NCI-H526 treated with DMSO at 0.1 percent for 48 hours (cell line): Measurements from ENCODE around the gene LAT.
A peak's percentile ranks its signal among the peaks of the same experiment; 100 is the strongest.
"Not testable (repeated sequence)": the region's sequence is repeated elsewhere in the genome, so short reads cannot be mapped to it uniquely, and the experiment has no call there.

Experiments
- DNase-seq: peaks from one replicate; lab custom pipeline; 2025; lab: John Stamatoyannopoulos, UW

The LAT gene

GRCh38 chr16:28984619-28985135, at the start of gene LAT:
Gene LAT, plus strand, starts transcription at chr16:28985052. Its CDS starts 366 bp downstream, at chr16:28985418.
- DNase-seq: no peak

DNA sequence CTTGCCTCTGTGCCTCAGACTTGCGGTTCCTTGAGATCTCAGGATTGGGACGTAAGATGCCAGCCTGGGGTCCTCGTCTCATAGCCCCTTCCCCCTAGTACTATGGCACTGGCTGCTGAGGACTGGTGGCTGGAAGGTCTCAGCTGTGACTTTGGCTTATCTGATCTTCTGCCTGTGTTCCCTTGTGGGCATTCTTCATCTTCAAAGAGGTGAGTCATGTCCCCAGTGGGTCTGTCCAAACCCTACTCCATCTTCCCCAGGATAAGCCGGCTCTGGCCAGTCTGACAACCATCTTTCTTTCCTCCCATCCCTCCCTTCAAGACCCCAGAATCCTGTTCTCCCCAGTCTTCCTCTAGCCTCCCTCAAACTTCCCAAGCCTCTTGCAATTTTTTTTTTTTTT, 49.5 kb upstream of the LAT start:
- no peak for DNase-seq

GRCh38 chr16:28935924-28936783, 48.7 kb upstream of the LAT start:
- peak; percentile 42 for DNase-seq

DNA sequence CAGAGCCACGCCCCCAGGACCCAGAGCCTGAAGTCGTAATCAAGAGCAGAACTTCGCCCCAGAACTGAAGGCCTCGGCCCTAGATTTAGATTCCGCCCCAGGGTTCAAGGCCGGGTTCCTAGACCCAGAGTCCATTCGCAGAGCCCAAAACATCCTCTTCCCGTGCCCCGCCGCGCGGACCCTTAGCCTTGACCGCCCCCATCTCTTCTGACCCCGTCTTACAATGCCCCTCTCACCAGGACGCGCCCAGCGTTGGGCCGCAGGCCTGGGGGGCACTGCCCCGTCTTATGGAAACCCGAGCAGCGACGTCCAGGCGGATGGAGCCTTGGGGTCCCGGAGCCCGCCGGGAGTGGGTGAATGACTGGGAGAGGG, 48.1 kb upstream of the LAT start:
- DNase-seq: no peak

DNA sequence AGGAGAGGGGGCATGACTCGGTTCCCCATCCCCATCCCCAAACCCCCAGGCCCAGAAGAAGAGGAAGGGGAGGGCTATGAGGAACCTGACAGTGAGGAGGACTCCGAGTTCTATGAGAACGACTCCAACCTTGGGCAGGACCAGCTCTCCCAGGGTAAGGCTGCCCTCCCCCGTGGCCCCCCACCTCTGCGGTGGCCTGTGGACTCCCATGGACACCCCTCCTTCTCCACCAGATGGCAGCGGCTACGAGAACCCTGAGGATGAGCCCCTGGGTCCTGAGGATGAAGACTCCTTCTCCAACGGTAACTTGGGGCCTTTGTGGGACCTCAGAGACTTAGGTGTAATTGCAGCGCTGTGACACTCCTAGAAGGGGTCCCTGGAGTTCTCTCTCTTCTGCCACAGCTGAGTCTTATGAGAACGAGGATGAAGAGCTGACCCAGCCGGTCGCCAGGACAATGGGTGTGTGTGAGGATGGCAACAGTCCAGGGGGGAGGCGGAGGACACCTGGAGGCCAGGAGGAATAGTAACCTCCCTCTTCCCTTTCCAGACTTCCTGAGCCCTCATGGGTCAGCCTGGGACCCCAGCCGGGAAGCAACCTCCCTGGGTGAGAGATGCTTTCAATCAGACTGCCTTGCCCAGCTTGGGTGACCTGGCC, 47.5 kb upstream of the LAT start:
- no peak for DNase-seq

DNA sequence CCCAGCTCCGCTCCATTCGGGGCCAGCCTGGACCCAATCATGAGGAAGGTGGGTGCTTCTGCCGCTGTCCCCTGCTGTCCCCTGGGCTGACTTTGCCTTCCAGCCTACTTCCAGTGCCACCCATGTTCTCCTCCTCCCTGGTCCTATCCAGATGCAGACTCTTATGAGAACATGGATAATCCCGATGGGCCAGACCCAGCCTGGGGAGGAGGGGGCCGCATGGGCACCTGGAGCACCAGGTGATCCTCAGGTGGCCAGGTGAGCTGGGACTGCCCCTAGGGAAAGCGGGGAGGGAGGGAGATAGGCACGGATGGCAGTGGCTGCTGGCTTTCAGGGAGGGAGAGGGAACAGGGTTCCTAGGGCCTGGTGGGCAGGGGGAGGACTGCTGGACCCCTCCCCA, 46.1 kb upstream of the LAT start:
- DNase-seq: no peak

GRCh38 chr16:28939825-28940224, 45.0 kb upstream of the LAT start:
- DNase-seq: not testable (repeated sequence)

DNA sequence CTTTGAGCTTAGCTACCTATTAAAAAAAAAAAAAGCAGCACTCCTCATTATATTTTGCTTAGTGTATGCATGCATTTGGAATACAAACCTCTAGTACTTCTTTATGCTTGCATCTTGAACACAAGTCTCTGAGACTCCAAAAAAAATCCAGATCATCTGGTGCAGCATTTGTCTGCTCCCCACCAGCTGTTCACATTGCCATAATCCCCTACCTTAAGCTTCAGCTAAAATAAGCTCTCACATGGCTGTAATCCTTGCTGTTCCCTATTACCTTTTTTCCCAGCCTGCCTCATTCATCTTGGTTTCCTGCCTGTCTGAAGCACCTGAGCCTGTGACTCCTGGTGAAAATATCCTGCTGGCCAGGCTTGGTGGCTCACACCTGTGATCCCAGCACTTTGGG, 41.6 kb upstream of the LAT start:
- no peak for DNase-seq

DNA sequence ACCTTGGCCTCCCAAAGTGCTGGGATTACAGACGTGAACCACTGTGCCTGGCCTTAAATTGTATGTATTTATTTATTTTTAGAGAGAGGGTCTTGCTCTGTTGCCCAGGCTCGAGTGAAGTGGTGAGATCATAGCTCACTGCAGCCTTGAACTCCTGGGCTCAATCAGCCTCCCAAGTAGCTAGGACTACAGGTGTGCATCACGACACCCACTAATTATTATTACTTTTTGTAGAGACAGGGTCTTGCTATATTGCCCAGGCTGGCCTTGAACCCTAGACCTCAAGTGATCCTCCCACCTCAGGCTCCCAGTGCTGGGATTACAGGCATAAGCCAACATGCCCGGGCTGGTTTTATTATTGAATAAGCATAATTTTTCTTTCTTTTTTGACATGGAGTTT, 38.2 kb upstream of the LAT start:
- DNase-seq: no peak

- peak; percentile 99 for DNase-seq
Observed at GRCh38 chr16:28950648-28951409, 34.0 kb upstream of the LAT start, which contains the start of gene NFATC2IP. Gene NFATC2IP, plus strand, starts transcription at chr16:28950937. Its CDS starts 75 bp downstream, at chr16:28951012.

DNA sequence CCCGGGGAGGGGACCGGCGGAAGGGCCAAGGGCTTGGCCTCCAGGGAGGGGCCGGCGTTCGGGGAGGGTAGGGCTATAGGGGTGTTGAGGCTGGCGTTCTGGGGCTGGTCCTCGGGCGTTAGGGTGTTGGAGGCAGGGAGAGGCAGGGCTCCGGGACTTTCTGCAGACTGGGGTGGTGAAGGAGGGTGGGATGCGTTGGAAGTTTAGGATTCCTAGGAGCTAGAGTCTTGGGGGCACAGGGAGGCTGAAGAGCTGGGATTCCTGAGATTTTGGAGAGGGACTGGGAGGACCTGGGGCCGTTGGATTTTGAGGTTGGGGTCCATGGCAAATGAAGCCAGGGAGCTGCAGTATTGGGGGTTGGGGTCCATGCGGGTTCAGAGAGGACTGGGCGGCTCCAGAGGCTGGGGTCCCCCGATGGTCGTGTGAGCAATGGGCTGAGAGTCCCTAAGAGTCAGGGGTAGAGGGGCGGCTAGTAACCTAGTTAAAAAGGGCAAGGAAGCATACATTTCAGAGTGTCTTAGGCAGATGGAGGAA, 33.4 kb upstream of the LAT start:
- DNase-seq: no peak

DNA sequence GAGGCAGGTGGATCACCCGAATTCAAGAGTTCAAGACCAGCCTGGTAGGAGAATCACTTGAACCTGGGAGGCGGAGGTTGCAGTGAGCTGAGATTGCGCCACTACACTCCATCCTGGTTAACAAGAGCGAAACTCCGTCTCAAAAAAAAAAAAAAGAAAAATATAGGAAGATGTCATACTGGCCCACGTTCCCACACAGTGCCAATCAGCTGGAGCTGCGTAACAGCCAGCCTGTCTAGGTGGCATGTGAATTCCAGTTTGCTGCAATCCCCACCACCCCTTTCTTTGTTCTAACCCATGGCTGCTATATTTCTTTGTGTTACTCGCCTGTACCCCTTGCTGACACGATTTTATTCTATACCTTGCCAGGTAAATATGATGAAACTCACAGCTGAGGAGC, 26.6 kb upstream of the LAT start:
- no peak for DNase-seq

GRCh38 chr16:28958836-28959235, 26.0 kb upstream of the LAT start:
- DNase-seq: no peak

GRCh38 chr16:28964072-28964471, 20.8 kb upstream of the LAT start:
- DNase-seq: no peak

DNA sequence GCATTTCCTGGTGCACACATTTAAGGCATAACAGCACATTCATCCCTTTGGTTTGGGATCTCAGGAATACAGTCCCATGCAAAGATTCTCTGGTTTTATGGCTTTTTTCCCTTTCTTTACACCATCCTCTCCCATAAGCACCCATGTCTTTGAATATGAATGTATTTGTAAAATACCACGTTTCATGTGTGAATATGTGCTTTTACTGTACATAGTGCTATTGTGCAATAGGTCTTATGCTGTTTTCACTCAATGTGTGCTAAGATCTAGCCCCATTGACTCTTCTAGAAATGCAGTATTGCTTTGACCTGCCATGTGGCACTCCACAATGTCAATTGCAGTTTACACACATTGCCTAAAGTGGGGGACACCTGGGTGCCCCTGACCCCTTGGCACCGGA, 20.4 kb upstream of the LAT start:
- no peak for DNase-seq

DNA sequence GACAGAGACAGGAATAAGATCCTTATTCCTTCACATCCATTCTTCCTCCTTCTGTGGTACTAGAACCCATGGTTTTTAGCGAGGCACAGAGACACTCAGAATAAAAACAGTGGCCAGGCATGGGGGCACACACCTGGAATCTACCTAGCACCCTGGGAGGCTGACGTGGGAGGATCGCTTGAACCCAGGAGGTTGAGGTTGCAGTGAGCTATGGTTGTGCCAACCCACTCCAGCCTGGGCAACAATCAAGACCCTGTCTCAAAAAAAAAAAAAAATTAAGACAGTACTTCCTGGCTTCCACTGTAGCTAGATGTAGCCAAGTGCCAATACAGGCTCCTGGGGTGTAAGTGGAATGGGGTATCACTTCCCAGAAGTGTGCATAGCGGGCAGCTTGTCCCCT, 17.7 kb upstream of the LAT start:
- DNase-seq: no peak

DNA sequence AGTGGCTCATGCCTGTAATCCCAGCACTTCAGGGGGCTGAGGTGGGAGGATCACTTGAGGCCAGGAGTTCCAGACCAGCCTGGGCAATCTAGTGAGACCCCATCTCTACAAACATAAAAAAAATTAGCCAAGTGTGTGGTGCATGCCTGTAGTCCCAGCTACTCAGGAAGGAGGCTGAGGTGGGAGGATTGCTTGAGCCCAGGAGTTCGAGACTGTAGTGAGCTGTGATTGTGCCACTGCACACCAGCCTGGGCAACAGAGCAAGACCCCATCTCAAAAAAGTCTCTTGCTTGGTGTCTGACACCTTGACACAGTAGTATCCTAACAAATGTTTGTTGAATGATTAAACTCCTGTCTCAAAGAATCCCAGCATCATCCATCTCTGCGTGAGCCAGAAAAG, 15.2 kb upstream of the LAT start:
- not testable (repeated sequence) for DNase-seq

DNA sequence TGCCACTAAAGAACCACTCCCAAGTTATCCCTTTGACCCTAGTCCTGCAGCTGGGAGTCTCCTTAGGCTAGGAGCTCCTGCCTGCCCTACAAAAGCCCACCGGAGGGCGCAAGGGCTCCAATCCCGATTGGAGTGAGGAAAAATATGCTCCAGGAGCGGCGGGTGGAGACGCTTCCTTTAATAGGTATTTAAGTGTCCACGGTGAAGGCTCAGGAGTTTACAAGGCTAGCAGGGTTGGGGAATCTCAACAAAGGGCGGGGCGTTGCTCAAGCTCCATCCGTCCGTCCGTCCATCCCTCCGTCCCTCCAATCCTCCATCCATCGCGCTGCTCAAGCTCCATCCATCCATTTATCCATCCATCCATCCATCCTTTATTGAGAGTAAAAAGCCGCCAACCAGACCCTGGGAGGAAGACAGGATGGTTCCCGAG, 10.8 kb upstream of the LAT start:
- peak; percentile 18 for DNase-seq

GRCh38 chr16:28974437-28975157, 10.3 kb upstream of the LAT start, which contains the start of gene SPNS1:
Gene SPNS1, plus strand, starts transcription at chr16:28974778. Its CDS starts 374 bp downstream, at chr16:28975152.
- DNase-seq: peak; percentile 80

DNA sequence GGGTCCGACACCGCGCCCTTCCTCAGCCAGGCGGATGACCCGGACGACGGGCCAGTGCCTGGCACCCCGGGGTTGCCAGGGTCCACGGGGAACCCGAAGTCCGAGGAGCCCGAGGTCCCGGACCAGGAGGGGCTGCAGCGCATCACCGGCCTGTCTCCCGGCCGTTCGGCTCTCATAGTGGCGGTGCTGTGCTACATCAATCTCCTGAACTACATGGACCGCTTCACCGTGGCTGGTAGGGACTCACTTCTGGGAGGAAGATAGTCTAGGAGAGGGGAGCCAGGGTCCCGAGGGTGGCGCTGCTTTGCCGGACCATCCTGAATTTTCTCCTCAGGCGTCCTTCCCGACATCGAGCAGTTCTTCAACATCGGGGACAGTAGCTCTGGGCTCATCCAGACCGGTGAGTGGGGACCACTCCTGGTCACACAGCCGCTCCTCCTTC, 9.7 kb upstream of the LAT start:
- DNase-seq: no peak
